Activated T-helper 1 cell treated with Interleukin-2 at 50 U/mL for 16 hours (primary cell): ENCODE results near the gene RIF1.

Experiments
- DNase-seq: peaks from one replicate; pipeline ENCODE4 v3.0.0-alpha.2; 2020; ENCODE audit warnings: low read depth

RIF1 gene

GRCh38 chr2:151422917-151423439 is 13.3 kb downstream of the RIF1 start:
- DNase-seq = no peak

- DNase-seq = no peak
These were observed 14.1 kb downstream of the RIF1 start for GRCh38 chr2:151423760-151424159.

- DNase-seq = no peak
These were observed 27.9 kb downstream of the RIF1 start for GRCh38 chr2:151437630-151438029.

- no peak for DNase-seq
These were observed 28.8 kb downstream of the RIF1 start for GRCh38 chr2:151438506-151438905.

GRCh38 chr2:151439127-151439526 is 29.4 kb downstream of the RIF1 start:
- no peak for DNase-seq

- DNase-seq = no peak
These were observed 49.7 kb downstream of the RIF1 start for GRCh38 chr2:151459358-151459757.

GRCh38 chr2:151465771-151466170 is 56.1 kb downstream of the RIF1 start:
- no peak for DNase-seq

GRCh38 chr2:151470556-151470955 is 60.9 kb downstream of the RIF1 start:
- no peak for DNase-seq

- DNase-seq = no peak
These were observed 63.3 kb downstream of the RIF1 start for GRCh38 chr2:151472966-151473365.

- no peak for DNase-seq
These were observed 65.4 kb downstream of the RIF1 start for GRCh38 chr2:151475071-151475470.

GRCh38 chr2:151476287-151476686 is 66.6 kb downstream of the RIF1 start:
- no peak for DNase-seq

GRCh38 chr2:151478011-151478410 is 68.3 kb downstream of the RIF1 start:
- DNase-seq = no peak

- no peak for DNase-seq
These were observed 72.0 kb downstream of the RIF1 start for GRCh38 chr2:151481744-151482143.

- DNase-seq = no peak
These were observed 72.5 kb downstream of the RIF1 start for GRCh38 chr2:151482171-151482725.

- no peak for DNase-seq
These were observed 73.8 kb downstream of the RIF1 start for GRCh38 chr2:151483546-151483945.

- DNase-seq = no peak
These were observed 74.4 kb downstream of the RIF1 start for GRCh38 chr2:151484100-151484499.

- no peak for DNase-seq
These were observed 76.4 kb downstream of the RIF1 start for GRCh38 chr2:151486053-151486452.

- DNase-seq = no peak
These were observed 80.6 kb downstream of the RIF1 start for GRCh38 chr2:151490276-151490675.

- DNase-seq = no peak
These were observed 81.8 kb downstream of the RIF1 start for GRCh38 chr2:151491496-151491895.

GRCh38 chr2:151498178-151498577 is 88.5 kb downstream of the RIF1 start:
- DNase-seq = no peak

- no peak for DNase-seq
These were observed 96.5 kb downstream of the RIF1 start for GRCh38 chr2:151506170-151506569.

- no peak for DNase-seq
These were observed 98.8 kb downstream of the RIF1 start for GRCh38 chr2:151508519-151508918.

- no peak for DNase-seq
These were observed 109.1 kb downstream of the RIF1 start for GRCh38 chr2:151518802-151519201.

GRCh38 chr2:151520976-151521375 is 111.3 kb downstream of the RIF1 start:
- no peak for DNase-seq

- DNase-seq = no peak
These were observed 112.9 kb downstream of the RIF1 start for GRCh38 chr2:151522556-151522955.
